Measurements from ENCODE around the gene TRPV3. TPM values are rescaled to one million over a fixed set of nuclear protein-coding genes. Genes with fewer than 3 reads are reported as not detected.

Gene TRPV3
- total and polyA plus RNA-seq, 3 donors from 2014 or later = 6.6 to 37.2 (median 19.8) TPM

GRCh38 chr17:3594051-3594800 is 36.6 kb upstream of the TRPV3 start:
- H3K36me3 ChIP-seq (ENCODE audit: low read depth, missing control alignments) = no peaks in the 10 kb centered on the region
- intact Hi-C loops (cut with DNase I; ENCODE audit: low total_unique reads) = no loop called here
- no peaks in the 10 kb centered on the region for H3K9me3 ChIP-seq
- peak; percentile 34 for DNase-seq
- no peaks in the 10 kb centered on the region for H3K27me3 ChIP-seq
- H3K27ac ChIP-seq = no peak overlapping the region
- TF ChIP-seq POLR2A (IDR thresholded peaks at IDR 0.05) = no peak
- no peak for TF ChIP-seq CTCF (IDR thresholded peaks at IDR 0.05)
- H3K4me3 ChIP-seq = no peak overlapping the region
- H3K4me1 ChIP-seq = no peaks in the 10 kb centered on the region
- 70 to 73% methylated on average over 11 of the region's 11 CpGs for WGBS, 2 donors

DNA sequence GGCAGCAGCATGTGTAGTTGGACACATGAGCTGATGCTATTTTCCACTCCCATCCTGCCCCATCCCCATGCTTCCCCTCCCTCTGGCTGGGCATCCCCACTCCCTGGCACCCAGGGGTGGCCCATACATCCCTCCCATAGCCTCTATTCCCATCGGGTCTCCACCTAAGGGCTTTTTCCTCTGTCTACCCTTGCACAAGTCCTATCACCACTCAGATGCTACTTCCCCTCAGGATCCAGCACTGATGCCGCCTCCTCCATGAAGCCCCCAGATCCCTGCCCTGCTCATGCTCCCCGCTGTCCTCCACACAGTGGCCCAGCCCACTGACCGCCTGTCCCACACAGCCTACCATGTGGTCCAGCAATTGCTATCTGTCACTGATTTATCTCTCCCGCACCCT is 35.8 kb upstream of the TRPV3 start:
- Histone ChIP-seq H3K9me3 (no peaks in the 10 kb centered on the region), H3K27me3 (no peaks in the 10 kb centered on the region), H3K4me1 (no peaks in the 10 kb centered on the region), H3K4me3 (no peak overlapping the region), H3K36me3 (ENCODE audit: low read depth, missing control alignments) (no peaks in the 10 kb centered on the region), H3K27ac (no peak overlapping the region)
- TF ChIP-seq POLR2A (IDR thresholded peaks at IDR 0.05) (no peak), CTCF (IDR thresholded peaks at IDR 0.05) (no peak)
- no peak for DNase-seq
- intact Hi-C loops (cut with DNase I; ENCODE audit: low total_unique reads) = no loop called here
- 87 to 95% methylated on average over 5 of the region's 5 CpGs for WGBS, 2 donors

DNA sequence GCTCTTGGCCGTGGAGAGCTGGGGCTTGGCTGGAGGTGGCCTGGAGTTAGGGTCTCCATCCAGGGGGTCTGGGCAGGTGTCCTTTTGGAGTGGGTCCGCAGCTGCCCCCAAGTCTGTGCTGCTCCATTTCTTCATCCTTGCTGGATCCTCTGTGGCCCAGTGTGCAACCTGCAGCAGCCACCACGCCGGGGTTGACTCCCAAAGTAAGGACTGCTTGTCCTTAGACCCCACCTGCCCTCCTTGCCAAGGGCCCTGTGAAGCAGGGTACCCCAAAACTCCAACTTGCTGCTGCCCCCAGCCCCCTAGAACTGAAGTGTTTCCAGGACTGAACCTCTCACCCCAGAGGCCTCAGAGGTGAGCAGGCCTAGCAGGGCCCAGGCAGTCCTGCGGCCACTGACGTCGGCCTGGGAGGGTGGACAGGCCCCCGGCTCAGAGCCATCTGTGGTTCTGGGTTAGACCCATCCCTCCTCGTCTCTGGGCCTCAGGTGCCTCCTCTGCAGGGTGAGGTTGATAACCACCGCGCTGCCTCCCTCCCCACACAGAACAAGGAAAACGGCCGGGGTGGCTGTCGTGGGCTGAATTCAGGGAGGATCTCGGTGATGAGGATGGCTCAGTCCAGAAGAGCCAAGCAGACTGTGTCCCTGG is 34.7 kb upstream of the TRPV3 start:
- Histone ChIP-seq H3K4me1 (no peaks in the 10 kb centered on the region), H3K27me3 (no peaks in the 10 kb centered on the region), H3K9me3 (no peaks in the 10 kb centered on the region), H3K27ac (no peak overlapping the region), H3K36me3 (ENCODE audit: low read depth, missing control alignments) (no peaks in the 10 kb centered on the region), H3K4me3 (no peak overlapping the region)
- intact Hi-C loops (cut with DNase I; ENCODE audit: low total_unique reads) = no loop called here
- TF ChIP-seq CTCF (IDR thresholded peaks at IDR 0.05) = no peak
- no peak for TF ChIP-seq POLR2A (IDR thresholded peaks at IDR 0.05)
- no peak for DNase-seq
- WGBS, 2 donors = 82 to 90% methylated on average over 2 to 14 of the region's 15 CpGs

GRCh38 chr17:3590768-3591167 is 33.2 kb upstream of the TRPV3 start:
- no peaks in the 10 kb centered on the region for H3K9me3 ChIP-seq
- no peaks in the 10 kb centered on the region for H3K36me3 ChIP-seq (ENCODE audit: low read depth, missing control alignments)
- WGBS, 2 donors = 92 to 98% methylated on average over 14 to 15 of the region's 15 CpGs
- H3K4me3 ChIP-seq = no peak overlapping the region
- intact Hi-C loops (cut with DNase I; ENCODE audit: low total_unique reads) = no loop called here
- no peak for DNase-seq
- H3K27me3 ChIP-seq = no peaks in the 10 kb centered on the region
- TF ChIP-seq POLR2A (IDR thresholded peaks at IDR 0.05) (no peak), CTCF (IDR thresholded peaks at IDR 0.05) (no peak)
- no peak overlapping the region for H3K27ac ChIP-seq
- no peaks in the 10 kb centered on the region for H3K4me1 ChIP-seq
